Bronchial epithelial cell (primary cell): ENCODE results near the gene NDUFAB1. TPM values are rescaled to one million over a fixed set of nuclear protein-coding genes. Genes with fewer than 3 reads are reported as not detected.

Experiments used
- DNase-seq: peaks from one replicate; pipeline ENCODE4 v3.0.0-alpha.2; 2010; ENCODE audit warnings: low read depth
- FAIRE-seq: peaks from 2 replicates; lab custom pipeline; 2011; peaks lifted over from hg19 to GRCh38; lab: Jason Lieb, UNC
- H3K27me3 ChIP-seq: 2 replicates; pipeline ENCODE4 v1.5.1; 2011; ENCODE audit warnings: low read length; ENCODE audit not compliant: control insufficient read depth, insufficient read depth
- H3K36me3 ChIP-seq: 2 replicates; pipeline ENCODE4 v1.5.1; 2011; ENCODE audit warnings: low read length; ENCODE audit not compliant: control insufficient read depth, insufficient read depth
- H3K4me3 ChIP-seq: 2 replicates; pipeline ENCODE4 v1.5.1; 2011; ENCODE audit warnings: mild to moderate bottlenecking, low read depth, low read length, control low read depth
- CTCF ChIP-seq: IDR thresholded peaks from 2 replicates; pipeline ENCODE4 v1.5.1; 2011; ENCODE audit warnings: mild to moderate bottlenecking, moderate library complexity, low read length, control low read depth, inconsistent platforms; ENCODE audit not compliant: insufficient read depth, severe bottlenecking
- total RNA-seq: library from RNA; depleted of rRNA; stranded (reverse); fragments of >200 nt; gene quantifications from 2 replicates; pipeline ENCODE4 v1.2.1, GENCODE V29; 2014

Gene NDUFAB1
- total RNA-seq, 1 donor from 2014 or later: 123 TPM

GRCh38 chr16:23609929-23610328 lies 13.8 kb upstream of the NDUFAB1 start:
- no peak for FAIRE-seq
- DNase-seq: no peak
- TF ChIP-seq CTCF: no peak
- H3K36me3 ChIP-seq: peaks cover 5% of the 10 kb centered on the region
- H3K27me3 ChIP-seq: no peaks in the 10 kb centered on the region
- H3K4me3 ChIP-seq: no peak overlapping the region

- peaks cover 5% of the 10 kb centered on the region for H3K36me3 ChIP-seq
- DNase-seq (peak; percentile 87), FAIRE-seq (no peak)
- no peak overlapping the region for H3K4me3 ChIP-seq
- H3K27me3 ChIP-seq: no peaks in the 10 kb centered on the region
- TF ChIP-seq CTCF: no peak
Observed at GRCh38 chr16:23608194-23608593, 12.1 kb upstream of the NDUFAB1 start.

GRCh38 chr16:23607726-23608125 lies 11.6 kb upstream of the NDUFAB1 start:
- no peak for TF ChIP-seq CTCF
- Histone ChIP-seq H3K4me3 (no peak overlapping the region), H3K36me3 (peaks cover 5% of the 10 kb centered on the region), H3K27me3 (no peaks in the 10 kb centered on the region)
- FAIRE-seq: no peak
- peak; percentile 52 for DNase-seq

GRCh38 chr16:23597003-23597756 lies 1.1 kb upstream of the NDUFAB1 start:
- FAIRE-seq (no peak), DNase-seq (peak; percentile 15)
- Histone ChIP-seq H3K36me3 (peaks cover 5% of the 10 kb centered on the region), H3K4me3 (no peak overlapping the region), H3K27me3 (no peaks in the 10 kb centered on the region)
- peak; percentile 18 for TF ChIP-seq CTCF

GRCh38 chr16:23595246-23595950 lies 718 bp downstream of the NDUFAB1 start:
- FAIRE-seq (no peak), DNase-seq (no peak)
- no peaks in the 10 kb centered on the region for H3K27me3 ChIP-seq
- peak overlapping the region; percentile 97 for H3K4me3 ChIP-seq
- TF ChIP-seq CTCF: no peak
- peaks cover 12% of the 10 kb centered on the region for H3K36me3 ChIP-seq
